ENCODE data around the gene DRC3.

DRC3 gene

GRCh38 chr17:18028114-18028951 is 55.7 kb downstream of the DRC3 start:
- H2BK120ac ChIP-seq (ENCODE audit: low read depth, low read length): no peak overlapping the region
- H3K4me3 ChIP-seq (ENCODE audit: low read length in 2 of 2): no peak overlapping the region
- no peak overlapping the region for H2BK15ac ChIP-seq (ENCODE audit: low read length)
- no peak overlapping the region for H3K27ac ChIP-seq (replicated peaks; ENCODE audit: low read length)
- no peak overlapping the region for H3K18ac ChIP-seq (ENCODE audit: low read length)
- H2BK5ac ChIP-seq (ENCODE audit: low read length): no peak overlapping the region
- H3K79me1 ChIP-seq (ENCODE audit: low read depth, low read length): no peaks in the 10 kb centered on the region
- H3K4me2 ChIP-seq (ENCODE audit: insufficient read depth, low read length, poor library complexity, severe bottlenecking): no peak overlapping the region
- no peaks in the 10 kb centered on the region for H3K27me3 ChIP-seq (ENCODE audit: control insufficient read depth in 3 of 3, insufficient read depth in 3 of 3, low read depth in 1 of 3, low read length in 3 of 3)
- WGBS, 2 donors (ENCODE audit: extremely low coverage in 2 of 2, insufficient read length in 2 of 2, insufficient replicate concordance in 1 of 2): no CpG with 5 or more reads among the region's 11 CpGs
- H3K36me3 ChIP-seq (replicated peaks in 1 of 2; ENCODE audit: control insufficient read depth in 2 of 2, insufficient read depth in 2 of 2, low read length in 2 of 2): peaks cover 4 to 9% of the 10 kb centered on the region in 2 donors
- no peak overlapping the region for H3K4ac ChIP-seq (ENCODE audit: low read length)
- H3K14ac ChIP-seq (ENCODE audit: low read length): no peak overlapping the region
- H4K8ac ChIP-seq (ENCODE audit: low read depth, low read length): no peak overlapping the region
- H2AFZ ChIP-seq (ENCODE audit: low read length): no peak overlapping the region
- H2BK12ac ChIP-seq (ENCODE audit: low read length): no peak overlapping the region
- no peaks in the 10 kb centered on the region for H3K9me3 ChIP-seq (replicated peaks in 1 of 2; ENCODE audit: control insufficient read depth in 2 of 2, insufficient read depth in 1 of 2, low read depth in 1 of 2, low read length in 2 of 2)
- DNase-seq (ENCODE audit: low spot score): no peak
- H3K9ac ChIP-seq (ENCODE audit: low read depth, low read length, poor library complexity): no peak overlapping the region
- no peak overlapping the region for H3K23ac ChIP-seq (ENCODE audit: low read depth, low read length, poor library complexity)
- H4K91ac ChIP-seq (ENCODE audit: low read depth, low read length, poor library complexity): no peak overlapping the region
- H2AK5ac ChIP-seq (ENCODE audit: low read depth, low read length): no peak overlapping the region
- H3K4me1 ChIP-seq (ENCODE audit: control insufficient read depth in 2 of 2, insufficient read depth in 1 of 2, low read depth in 1 of 2, low read length in 2 of 2): peaks cover 2 to 3% of the 10 kb centered on the region in 2 donors

- H3K4me3 ChIP-seq (ENCODE audit: low read length in 2 of 2): no peak overlapping the region
- H2BK5ac ChIP-seq (ENCODE audit: low read length): no peak overlapping the region
- no peaks in the 10 kb centered on the region for H3K79me1 ChIP-seq (ENCODE audit: low read depth, low read length)
- H2AFZ ChIP-seq (ENCODE audit: low read length): no peak overlapping the region
- no peak overlapping the region for H3K14ac ChIP-seq (ENCODE audit: low read length)
- H3K23ac ChIP-seq (ENCODE audit: low read depth, low read length, poor library complexity): no peak overlapping the region
- H4K8ac ChIP-seq (ENCODE audit: low read depth, low read length): no peak overlapping the region
- H3K9me3 ChIP-seq (replicated peaks in 1 of 2; ENCODE audit: control insufficient read depth in 2 of 2, insufficient read depth in 1 of 2, low read depth in 1 of 2, low read length in 2 of 2): no peaks in the 10 kb centered on the region
- H2BK15ac ChIP-seq (ENCODE audit: low read length): no peak overlapping the region
- no peak overlapping the region for H3K4me2 ChIP-seq (ENCODE audit: insufficient read depth, low read length, poor library complexity, severe bottlenecking)
- DNase-seq (ENCODE audit: low spot score): no peak
- H2AK5ac ChIP-seq (ENCODE audit: low read depth, low read length): no peak overlapping the region
- no CpG with 5 or more reads among the region's 8 CpGs for WGBS, 2 donors (ENCODE audit: extremely low coverage in 2 of 2, insufficient read length in 2 of 2, insufficient replicate concordance in 1 of 2)
- peaks cover 2 to 3% of the 10 kb centered on the region in 2 donors for H3K4me1 ChIP-seq (ENCODE audit: control insufficient read depth in 2 of 2, insufficient read depth in 1 of 2, low read depth in 1 of 2, low read length in 2 of 2)
- H3K27me3 ChIP-seq (ENCODE audit: control insufficient read depth in 3 of 3, insufficient read depth in 3 of 3, low read depth in 1 of 3, low read length in 3 of 3): no peaks in the 10 kb centered on the region
- no peak overlapping the region for H3K9ac ChIP-seq (ENCODE audit: low read depth, low read length, poor library complexity)
- peaks cover 4 to 9% of the 10 kb centered on the region in 2 donors for H3K36me3 ChIP-seq (replicated peaks in 1 of 2; ENCODE audit: control insufficient read depth in 2 of 2, insufficient read depth in 2 of 2, low read length in 2 of 2)
- no peak overlapping the region for H3K27ac ChIP-seq (replicated peaks; ENCODE audit: low read length)
- no peak overlapping the region for H2BK12ac ChIP-seq (ENCODE audit: low read length)
- H4K91ac ChIP-seq (ENCODE audit: low read depth, low read length, poor library complexity): no peak overlapping the region
- no peak overlapping the region for H3K4ac ChIP-seq (ENCODE audit: low read length)
- no peak overlapping the region for H3K18ac ChIP-seq (ENCODE audit: low read length)
- H2BK120ac ChIP-seq (ENCODE audit: low read depth, low read length): no peak overlapping the region
Observed at GRCh38 chr17:18028952-18029540, 56.4 kb downstream of the DRC3 start.

- no peak overlapping the region for H3K18ac ChIP-seq (ENCODE audit: low read length)
- no CpG with 5 or more reads among the region's 2 CpGs for WGBS, 2 donors (ENCODE audit: extremely low coverage in 2 of 2, insufficient read length in 2 of 2, insufficient replicate concordance in 1 of 2)
- peaks cover 2 to 3% of the 10 kb centered on the region in 2 donors for H3K4me1 ChIP-seq (ENCODE audit: control insufficient read depth in 2 of 2, insufficient read depth in 1 of 2, low read depth in 1 of 2, low read length in 2 of 2)
- H2AK5ac ChIP-seq (ENCODE audit: low read depth, low read length): no peak overlapping the region
- H3K36me3 ChIP-seq (replicated peaks in 1 of 2; ENCODE audit: control insufficient read depth in 2 of 2, insufficient read depth in 2 of 2, low read length in 2 of 2): peaks cover 0 to 4% of the 10 kb centered on the region in 2 donors
- H2BK5ac ChIP-seq (ENCODE audit: low read length): no peak overlapping the region
- no peak overlapping the region for H2BK15ac ChIP-seq (ENCODE audit: low read length)
- H2BK12ac ChIP-seq (ENCODE audit: low read length): no peak overlapping the region
- peak overlapping the region; percentile 35 for H2AFZ ChIP-seq (ENCODE audit: low read length)
- DNase-seq (ENCODE audit: low spot score): no peak
- no peak overlapping the region for H3K4me2 ChIP-seq (ENCODE audit: insufficient read depth, low read length, poor library complexity, severe bottlenecking)
- H3K9ac ChIP-seq (ENCODE audit: low read depth, low read length, poor library complexity): no peak overlapping the region
- H2BK120ac ChIP-seq (ENCODE audit: low read depth, low read length): no peak overlapping the region
- no peaks in the 10 kb centered on the region for H3K9me3 ChIP-seq (replicated peaks in 1 of 2; ENCODE audit: control insufficient read depth in 2 of 2, insufficient read depth in 1 of 2, low read depth in 1 of 2, low read length in 2 of 2)
- H3K27me3 ChIP-seq (ENCODE audit: control insufficient read depth in 3 of 3, insufficient read depth in 3 of 3, low read depth in 1 of 3, low read length in 3 of 3): no peaks in the 10 kb centered on the region
- no peak overlapping the region for H4K8ac ChIP-seq (ENCODE audit: low read depth, low read length)
- H3K23ac ChIP-seq (ENCODE audit: low read depth, low read length, poor library complexity): no peak overlapping the region
- no peak overlapping the region for H3K14ac ChIP-seq (ENCODE audit: low read length)
- H3K4ac ChIP-seq (ENCODE audit: low read length): no peak overlapping the region
- H3K27ac ChIP-seq (replicated peaks; ENCODE audit: low read length): no peak overlapping the region
- H4K91ac ChIP-seq (ENCODE audit: low read depth, low read length, poor library complexity): no peak overlapping the region
- no peak overlapping the region for H3K4me3 ChIP-seq (ENCODE audit: low read length in 2 of 2)
- peaks cover 2% of the 10 kb centered on the region for H3K79me1 ChIP-seq (ENCODE audit: low read depth, low read length)
Observed at GRCh38 chr17:18031955-18032354, 59.3 kb downstream of the DRC3 start.

- no peak overlapping the region for H3K23ac ChIP-seq (ENCODE audit: low read depth, low read length, poor library complexity)
- no peak overlapping the region for H3K9ac ChIP-seq (ENCODE audit: low read depth, low read length, poor library complexity)
- H3K27ac ChIP-seq (replicated peaks; ENCODE audit: low read length): no peak overlapping the region
- no peak overlapping the region for H2BK5ac ChIP-seq (ENCODE audit: low read length)
- no CpG with 5 or more reads among the region's 5 CpGs for WGBS, 2 donors (ENCODE audit: extremely low coverage in 2 of 2, insufficient read length in 2 of 2, insufficient replicate concordance in 1 of 2)
- no peaks in the 10 kb centered on the region for H3K9me3 ChIP-seq (replicated peaks in 1 of 2; ENCODE audit: control insufficient read depth in 2 of 2, insufficient read depth in 1 of 2, low read depth in 1 of 2, low read length in 2 of 2)
- H4K91ac ChIP-seq (ENCODE audit: low read depth, low read length, poor library complexity): no peak overlapping the region
- H2BK120ac ChIP-seq (ENCODE audit: low read depth, low read length): no peak overlapping the region
- peaks cover 5% of the 10 kb centered on the region for H3K79me1 ChIP-seq (ENCODE audit: low read depth, low read length)
- no peak overlapping the region for H3K14ac ChIP-seq (ENCODE audit: low read length)
- peaks cover 6 to 8% of the 10 kb centered on the region in 2 donors for H3K4me1 ChIP-seq (ENCODE audit: control insufficient read depth in 2 of 2, insufficient read depth in 1 of 2, low read depth in 1 of 2, low read length in 2 of 2)
- no peaks in the 10 kb centered on the region for H3K36me3 ChIP-seq (replicated peaks in 1 of 2; ENCODE audit: control insufficient read depth in 2 of 2, insufficient read depth in 2 of 2, low read length in 2 of 2)
- H3K4me3 ChIP-seq (ENCODE audit: low read length in 2 of 2): no peak overlapping the region
- DNase-seq (ENCODE audit: low spot score): peak; percentile 64
- H2BK15ac ChIP-seq (ENCODE audit: low read length): no peak overlapping the region
- no peaks in the 10 kb centered on the region for H3K27me3 ChIP-seq (ENCODE audit: control insufficient read depth in 3 of 3, insufficient read depth in 3 of 3, low read depth in 1 of 3, low read length in 3 of 3)
- no peak overlapping the region for H3K4ac ChIP-seq (ENCODE audit: low read length)
- no peak overlapping the region for H4K8ac ChIP-seq (ENCODE audit: low read depth, low read length)
- no peak overlapping the region for H3K18ac ChIP-seq (ENCODE audit: low read length)
- no peak overlapping the region for H2BK12ac ChIP-seq (ENCODE audit: low read length)
- no peak overlapping the region for H2AK5ac ChIP-seq (ENCODE audit: low read depth, low read length)
- H2AFZ ChIP-seq (ENCODE audit: low read length): no peak overlapping the region
- no peak overlapping the region for H3K4me2 ChIP-seq (ENCODE audit: insufficient read depth, low read length, poor library complexity, severe bottlenecking)
Observed at GRCh38 chr17:18033442-18034099, 60.9 kb downstream of the DRC3 start.

All from neuronal stem cell (in vitro differentiated cells).